Tibial nerve (tissue), 3 donors: ENCODE results near the gene GNG2.

ENCODE experiments used
- CTCF ChIP-seq, 5 experiments: fragments of 200-600 bp in 3 of 5; fragments of 450-650 bp in 2 of 5; sonication (generic) in 3 of 5; IDR thresholded peaks; one replicate each; pipeline ENCODE4 v1.5.1; 2016 to 2019; ENCODE audit warnings: antibody characterized with exemption in 5 of 5, mild to moderate bottlenecking in 3 of 5, moderate library complexity in 2 of 5
- POLR2A ChIP-seq, 2 donors: fragments of 450-650 bp; IDR thresholded peaks; one replicate each; pipeline ENCODE4 v1.6.1; 2017; ENCODE audit warnings: antibody characterized with exemption in 2 of 2, mild to moderate bottlenecking in 2 of 2, moderate library complexity in 2 of 2

GRCh38 chr14:51836417-51836816 lies 24.0 kb upstream of the GNG2 start:
- TF ChIP-seq POLR2A (IDR thresholded peaks at IDR 0.05) (no peak), CTCF (IDR thresholded peaks at IDR 0.05) (no peak)
